Neuron (in vitro differentiated cells): ENCODE results near the gene HOXC4.

ENCODE experiments used
- H2AFZ ChIP-seq: one replicate; pipeline ENCODE4 v1.6.1; 2013; ENCODE audit warnings: low read depth, mild to moderate bottlenecking, inconsistent platforms, low read length, moderate library complexity
- H3K27me3 ChIP-seq: one replicate; pipeline ENCODE4 v1.6.1; 2013; ENCODE audit warnings: low read length; ENCODE audit not compliant: insufficient read depth
- H3K36me3 ChIP-seq: one replicate; pipeline ENCODE4 v1.6.1; 2013; ENCODE audit warnings: low read length; ENCODE audit not compliant: insufficient read depth
- H3K4me1 ChIP-seq: one replicate; pipeline ENCODE4 v1.6.1; 2013; ENCODE audit warnings: low read length; ENCODE audit not compliant: insufficient read depth
- H3K4me3 ChIP-seq: 2 replicates; pipeline ENCODE4 v1.5.1; 2013; ENCODE audit warnings: mild to moderate bottlenecking, low read length, moderate library complexity
- H3K9me3 ChIP-seq: one replicate; pipeline ENCODE4 v1.6.1; 2013; ENCODE audit warnings: low read length

The HOXC4 gene

DNA sequence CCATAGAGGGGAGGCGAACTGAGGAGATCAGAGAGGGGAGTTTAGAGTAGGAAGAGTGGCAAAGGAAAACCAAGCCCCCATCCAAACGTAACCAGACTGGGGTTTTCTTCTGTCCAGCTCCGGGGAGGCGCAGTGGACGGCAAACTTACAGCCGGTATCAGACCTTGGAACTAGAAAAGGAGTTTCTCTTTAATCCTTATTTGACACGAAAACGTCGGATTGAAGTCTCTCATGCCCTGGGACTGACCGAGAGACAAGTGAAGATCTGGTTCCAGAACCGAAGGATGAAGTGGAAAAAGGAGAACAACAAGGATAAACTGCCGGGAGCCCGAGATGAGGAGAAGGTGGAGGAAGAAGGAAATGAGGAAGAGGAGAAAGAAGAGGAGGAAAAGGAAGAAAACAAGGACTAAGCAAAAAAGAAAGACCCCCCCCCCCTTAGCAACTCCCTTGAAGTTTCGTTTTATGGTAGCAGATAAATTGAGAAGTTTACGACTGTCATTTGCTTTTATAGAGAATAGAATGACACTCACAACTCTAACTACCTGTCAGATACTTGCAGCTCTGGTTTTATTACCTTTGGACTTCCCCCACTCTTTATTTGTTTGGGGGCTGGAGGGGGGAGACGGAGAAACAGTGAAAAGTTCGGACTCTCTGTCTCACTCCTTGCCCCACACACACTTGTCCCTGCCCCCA is 42.5 kb upstream of the HOXC4 start:
- H2AFZ ChIP-seq = no peak overlapping the region
- H3K27me3 ChIP-seq = peaks cover 92% of the 10 kb centered on the region
- no peak overlapping the region for H3K4me3 ChIP-seq
- peaks cover 4% of the 10 kb centered on the region for H3K9me3 ChIP-seq
- peaks cover 3% of the 10 kb centered on the region for H3K4me1 ChIP-seq
- no peaks in the 10 kb centered on the region for H3K36me3 ChIP-seq

DNA sequence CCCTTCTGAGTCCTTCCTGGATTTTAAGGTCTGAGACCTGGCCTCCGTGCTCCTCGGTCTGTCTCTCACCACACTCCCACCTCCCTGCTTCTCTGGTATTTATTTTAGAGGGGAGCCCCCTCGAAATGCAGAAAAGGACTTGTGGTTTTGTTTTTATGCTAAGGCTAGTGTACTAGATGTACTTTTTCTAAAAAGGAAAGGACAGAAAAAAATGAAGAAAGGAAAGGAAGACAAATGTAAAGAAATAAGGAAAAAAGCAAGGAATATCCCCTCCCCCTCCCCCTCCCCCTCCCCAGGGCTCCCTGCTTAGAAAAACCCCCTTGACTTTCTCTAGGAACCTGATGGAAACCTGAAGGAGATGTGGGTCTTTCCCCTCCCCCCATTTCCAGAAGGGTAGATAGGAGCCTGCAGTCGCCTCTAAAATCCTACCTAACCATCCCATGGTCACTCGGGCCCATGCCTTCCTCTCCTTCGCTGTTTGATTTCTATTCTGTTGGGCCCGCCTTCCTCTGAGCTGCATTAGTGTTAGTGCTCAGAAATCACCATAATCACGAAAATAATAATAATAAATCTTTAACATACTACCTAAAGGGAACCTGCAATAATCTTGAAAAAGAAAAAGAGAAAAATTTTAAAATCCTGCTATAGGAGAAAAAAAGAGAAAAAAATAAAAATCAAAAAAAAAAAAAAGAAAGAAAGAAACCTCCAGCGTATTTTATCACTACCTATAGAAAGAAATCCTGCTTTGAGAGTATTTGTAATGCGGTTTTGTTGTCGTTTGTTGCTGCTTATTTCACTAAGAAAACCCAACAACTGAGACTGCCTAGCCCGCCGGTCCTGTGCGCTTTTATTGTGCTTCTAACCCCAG is 41.7 kb upstream of the HOXC4 start:
- H3K4me1 ChIP-seq = no peaks in the 10 kb centered on the region
- no peak overlapping the region for H3K4me3 ChIP-seq
- peaks cover 91% of the 10 kb centered on the region for H3K27me3 ChIP-seq
- no peak overlapping the region for H2AFZ ChIP-seq
- peaks cover 4% of the 10 kb centered on the region for H3K9me3 ChIP-seq
- no peaks in the 10 kb centered on the region for H3K36me3 ChIP-seq

DNA sequence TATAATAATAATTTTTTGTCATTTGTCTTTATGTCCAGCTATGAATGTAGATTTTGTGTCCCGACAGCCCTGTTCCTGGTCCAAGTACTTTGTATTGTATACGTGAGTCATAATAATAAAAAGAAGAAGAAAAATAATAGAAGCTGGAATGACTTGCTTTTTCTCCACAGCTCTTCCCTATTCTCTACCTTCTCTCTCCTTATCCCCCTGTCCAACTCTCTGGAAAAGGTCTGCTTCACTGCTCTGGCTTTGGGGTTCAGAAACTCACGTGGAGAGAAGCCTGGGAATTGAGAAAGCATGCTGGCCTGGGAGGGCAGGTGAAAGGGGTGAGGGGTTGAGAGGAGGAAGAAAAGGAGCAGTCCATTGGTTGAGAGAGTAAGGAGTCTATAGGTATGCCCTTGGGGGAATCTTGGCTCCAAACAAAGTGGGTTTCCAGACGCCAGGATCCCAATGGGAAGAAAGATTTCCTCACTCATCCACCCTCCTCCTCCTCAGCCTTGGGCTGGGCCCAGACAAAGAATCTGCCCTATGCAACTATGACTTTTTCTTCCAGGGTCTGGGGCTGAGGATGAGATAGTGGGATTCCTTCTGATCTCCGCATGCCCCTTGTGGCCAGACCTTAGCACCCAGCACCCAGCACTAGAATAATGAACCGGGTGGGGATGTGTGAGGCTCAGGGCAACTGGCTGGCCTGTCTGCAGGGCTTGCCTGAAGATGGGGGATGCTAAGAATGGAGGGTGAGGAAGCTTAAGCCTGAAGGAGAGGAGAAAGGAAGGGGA is 40.8 kb upstream of the HOXC4 start:
- peaks cover 89% of the 10 kb centered on the region for H3K27me3 ChIP-seq
- peaks cover 5% of the 10 kb centered on the region for H3K4me1 ChIP-seq
- H3K9me3 ChIP-seq = peaks cover 4% of the 10 kb centered on the region
- H3K36me3 ChIP-seq = no peaks in the 10 kb centered on the region
- H3K4me3 ChIP-seq = no peak overlapping the region
- H2AFZ ChIP-seq = no peak overlapping the region

DNA sequence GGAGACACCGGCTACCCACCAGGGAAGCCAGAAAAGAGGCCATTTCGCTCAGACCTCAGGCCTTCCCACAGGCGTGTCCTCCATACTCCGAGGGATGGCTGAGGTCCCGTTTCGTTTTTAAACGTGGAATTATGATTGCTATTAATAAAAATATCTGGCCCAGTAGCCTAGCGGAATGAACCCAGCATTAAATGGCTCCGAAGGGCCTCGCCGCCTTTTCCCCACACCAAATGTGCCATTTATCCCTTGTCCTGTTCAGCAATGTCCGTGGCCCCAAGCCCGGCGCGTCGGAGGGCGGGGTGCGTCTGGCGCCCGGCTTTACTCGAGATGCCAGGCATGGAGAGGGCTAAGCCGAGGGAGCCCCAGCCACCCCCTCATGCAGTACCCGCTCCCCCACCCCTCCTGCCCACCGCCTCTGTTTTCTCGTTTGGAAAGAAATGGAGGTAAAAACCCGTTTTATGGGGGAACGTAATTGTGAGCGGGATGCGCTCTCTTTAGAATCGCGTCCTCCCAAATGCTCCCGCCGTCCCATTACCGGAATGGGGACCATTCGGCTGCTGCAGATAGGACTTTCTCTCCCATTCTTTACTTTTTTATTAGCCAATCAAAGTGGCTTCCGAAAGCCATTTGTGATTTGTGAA is 39.1 kb upstream of the HOXC4 start:
- Histone ChIP-seq H3K9me3 (peaks cover 4% of the 10 kb centered on the region), H3K27me3 (peaks cover 92% of the 10 kb centered on the region), H3K4me1 (peaks cover 10% of the 10 kb centered on the region), H2AFZ (no peak overlapping the region), H3K36me3 (no peaks in the 10 kb centered on the region), H3K4me3 (no peak overlapping the region)

DNA sequence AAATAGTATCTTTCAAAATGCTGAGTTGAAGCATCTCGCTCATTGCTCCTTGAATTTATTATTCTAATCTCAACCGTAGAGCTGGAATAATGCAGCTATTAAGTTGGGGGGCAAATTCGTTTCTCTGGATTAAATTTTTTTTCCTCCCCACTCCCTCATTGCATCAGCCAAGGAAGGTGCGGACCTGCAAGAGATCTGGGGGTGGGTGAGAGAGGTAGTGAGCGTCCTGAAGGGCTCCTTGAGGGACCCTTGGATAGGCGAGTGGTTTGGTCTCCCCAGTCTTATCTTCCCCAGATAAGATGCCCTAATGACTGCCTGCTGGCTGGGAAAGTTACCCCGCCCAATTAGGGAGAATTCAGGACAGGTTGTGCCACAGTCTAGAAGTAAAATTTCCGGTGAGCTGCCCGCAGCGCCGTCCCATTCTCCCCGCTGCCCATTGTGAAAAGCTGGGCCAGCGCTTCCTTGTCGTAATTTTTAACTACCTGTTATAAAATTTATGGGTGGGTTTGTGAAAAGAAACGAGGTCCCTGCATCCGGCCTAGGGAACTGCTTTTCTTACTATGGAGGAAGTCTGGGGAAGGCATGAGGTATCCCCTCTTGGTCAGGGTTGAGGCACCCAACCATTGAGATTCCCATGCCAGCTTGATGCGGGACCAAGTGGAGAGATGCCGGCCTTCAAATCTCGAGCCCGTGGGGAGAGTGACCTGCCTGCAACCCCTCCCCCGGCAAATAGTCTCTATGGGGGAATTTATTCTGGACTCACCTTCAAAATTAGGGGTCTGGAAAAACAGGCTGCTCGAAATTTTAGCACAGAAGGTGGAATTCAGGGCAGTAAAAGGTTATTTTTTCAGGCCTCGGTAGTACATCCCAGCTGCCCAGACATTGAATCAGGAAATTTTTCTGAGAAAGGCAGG is 38.4 kb upstream of the HOXC4 start:
- no peak overlapping the region for H3K4me3 ChIP-seq

DNA sequence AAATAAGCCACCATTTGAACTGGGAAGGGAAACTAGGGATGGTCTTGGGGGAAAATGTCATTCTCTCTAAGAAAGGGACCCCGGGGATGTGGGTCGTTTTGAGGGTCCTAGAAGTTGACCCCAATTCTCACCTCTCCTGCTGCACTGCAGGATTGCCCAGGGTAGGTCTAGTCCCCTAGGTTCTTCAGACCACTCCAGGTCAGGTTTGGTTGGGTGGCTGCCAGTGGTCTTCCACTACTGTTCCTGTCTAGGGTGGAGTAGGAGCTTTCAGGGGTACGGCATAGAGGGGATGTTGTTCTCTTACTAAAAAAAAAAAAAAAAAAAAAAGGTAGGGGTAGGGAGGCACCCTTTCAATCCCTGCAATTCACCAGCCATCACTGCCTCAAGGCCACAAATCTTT is 37.6 kb upstream of the HOXC4 start:
- Histone ChIP-seq H3K4me3 (no peak overlapping the region), H3K9me3 (peaks cover 4% of the 10 kb centered on the region), H2AFZ (no peak overlapping the region), H3K4me1 (peaks cover 10% of the 10 kb centered on the region), H3K36me3 (no peaks in the 10 kb centered on the region), H3K27me3 (peaks cover 92% of the 10 kb centered on the region)

More for the DNA sequence above, 38.4 kb upstream of the HOXC4 start:
- peaks cover 4% of the 10 kb centered on the region for H3K9me3 ChIP-seq
- H2AFZ ChIP-seq = no peak overlapping the region
- H3K4me1 ChIP-seq = peaks cover 10% of the 10 kb centered on the region
- H3K27me3 ChIP-seq = peaks cover 92% of the 10 kb centered on the region
- no peaks in the 10 kb centered on the region for H3K36me3 ChIP-seq

DNA sequence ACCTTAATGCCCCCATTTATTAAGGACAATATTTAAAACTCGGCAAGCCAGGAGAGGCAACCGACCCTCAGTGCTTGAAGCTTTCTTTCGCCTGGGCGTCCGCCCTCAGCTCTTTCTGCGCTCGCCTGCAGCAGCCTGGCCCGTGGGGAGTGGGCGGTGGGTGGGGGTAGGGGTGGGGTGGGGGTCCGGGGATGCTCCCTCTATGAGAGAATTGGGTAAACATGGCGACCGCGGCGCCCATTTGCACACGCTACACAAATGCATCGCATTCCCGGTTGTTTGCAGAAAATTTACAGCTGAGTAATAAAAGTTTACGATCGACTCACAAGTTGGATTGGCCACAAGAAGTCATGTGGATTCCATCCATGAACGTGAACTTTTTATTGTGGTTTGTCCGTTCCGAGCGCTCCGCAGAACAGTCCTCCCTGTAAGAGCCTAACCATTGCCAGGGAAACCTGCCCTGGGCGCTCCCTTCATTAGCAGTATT is 37.1 kb upstream of the HOXC4 start:
- Histone ChIP-seq H3K4me3 (no peak overlapping the region), H2AFZ (no peak overlapping the region), H3K9me3 (peaks cover 4% of the 10 kb centered on the region), H3K4me1 (peaks cover 10% of the 10 kb centered on the region), H3K27me3 (peaks cover 92% of the 10 kb centered on the region), H3K36me3 (no peaks in the 10 kb centered on the region)

DNA sequence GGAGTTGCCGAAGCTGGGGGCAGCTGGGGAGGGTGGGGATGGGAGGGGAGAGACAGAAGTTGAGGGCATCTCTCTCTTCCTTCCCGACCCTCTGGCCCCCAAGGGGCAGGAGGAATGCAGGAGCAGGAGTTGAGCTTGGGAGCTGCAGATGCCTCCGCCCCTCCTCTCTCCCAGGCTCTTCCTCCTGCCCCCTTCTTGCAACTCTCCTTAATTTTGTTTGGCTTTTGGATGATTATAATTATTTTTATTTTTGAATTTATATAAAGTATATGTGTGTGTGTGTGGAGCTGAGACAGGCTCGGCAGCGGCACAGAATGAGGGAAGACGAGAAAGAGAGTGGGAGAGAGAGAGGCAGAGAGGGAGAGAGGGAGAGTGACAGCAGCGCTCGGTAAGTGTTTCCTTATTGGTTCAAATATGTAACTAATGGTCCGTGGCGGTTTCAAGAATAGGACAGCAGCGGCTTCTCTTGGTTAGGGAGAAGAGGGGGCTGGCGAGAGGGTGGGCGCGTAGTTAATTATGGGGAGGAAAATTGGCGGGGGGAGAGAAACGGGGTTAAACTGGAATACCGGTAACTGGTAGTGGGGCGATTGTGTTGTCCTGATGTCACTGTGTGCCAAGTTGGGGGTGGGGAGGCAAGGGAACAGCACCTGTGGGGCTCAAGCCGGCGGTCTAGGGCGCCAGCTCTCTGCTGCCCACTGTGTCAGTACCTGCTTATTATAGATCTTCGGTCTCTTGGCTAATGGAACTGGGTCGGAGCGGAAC is 36.4 kb upstream of the HOXC4 start:
- peak overlapping the region; percentile 15 for H2AFZ ChIP-seq
- H3K27me3 ChIP-seq = peaks cover 94% of the 10 kb centered on the region
- peak overlapping the region; percentile 48 for H3K4me3 ChIP-seq
- no peaks in the 10 kb centered on the region for H3K36me3 ChIP-seq
- H3K9me3 ChIP-seq = peaks cover 4% of the 10 kb centered on the region
- peaks cover 10% of the 10 kb centered on the region for H3K4me1 ChIP-seq

DNA sequence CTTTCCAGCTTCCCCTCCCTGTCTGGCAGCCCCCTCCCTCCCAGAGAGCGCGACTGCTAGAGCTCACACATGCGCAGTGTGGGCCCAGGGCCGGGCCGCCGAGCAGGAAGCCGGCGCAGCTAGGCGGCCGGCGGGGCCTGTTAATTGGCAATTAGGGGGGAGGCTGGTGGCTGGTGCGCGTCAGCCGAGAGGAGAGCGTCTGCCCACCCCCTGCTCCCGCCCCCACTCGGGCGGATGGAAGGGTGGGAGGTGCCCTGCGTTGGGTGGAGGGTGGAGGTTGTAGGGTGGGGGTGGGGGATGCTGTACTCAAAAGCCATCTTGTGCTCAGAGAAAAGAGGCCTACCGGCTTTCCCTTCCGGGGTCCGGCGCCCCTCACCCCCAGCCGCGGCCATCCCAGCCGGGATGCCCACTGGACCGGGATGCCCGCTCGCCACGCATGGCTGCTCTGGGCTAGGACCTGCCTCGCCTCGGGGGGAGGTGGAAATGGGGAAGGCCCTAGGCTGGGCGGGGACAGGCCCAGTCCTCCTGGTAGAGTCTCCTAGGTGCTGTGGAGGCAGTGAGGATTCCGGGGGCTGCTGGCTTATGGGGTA is 35.7 kb upstream of the HOXC4 start:
- Histone ChIP-seq H3K4me3 (peak overlapping the region; percentile 48), H3K36me3 (no peaks in the 10 kb centered on the region), H3K9me3 (peaks cover 4% of the 10 kb centered on the region), H3K27me3 (peaks cover 94% of the 10 kb centered on the region), H2AFZ (peak overlapping the region; percentile 15), H3K4me1 (peaks cover 10% of the 10 kb centered on the region)

DNA sequence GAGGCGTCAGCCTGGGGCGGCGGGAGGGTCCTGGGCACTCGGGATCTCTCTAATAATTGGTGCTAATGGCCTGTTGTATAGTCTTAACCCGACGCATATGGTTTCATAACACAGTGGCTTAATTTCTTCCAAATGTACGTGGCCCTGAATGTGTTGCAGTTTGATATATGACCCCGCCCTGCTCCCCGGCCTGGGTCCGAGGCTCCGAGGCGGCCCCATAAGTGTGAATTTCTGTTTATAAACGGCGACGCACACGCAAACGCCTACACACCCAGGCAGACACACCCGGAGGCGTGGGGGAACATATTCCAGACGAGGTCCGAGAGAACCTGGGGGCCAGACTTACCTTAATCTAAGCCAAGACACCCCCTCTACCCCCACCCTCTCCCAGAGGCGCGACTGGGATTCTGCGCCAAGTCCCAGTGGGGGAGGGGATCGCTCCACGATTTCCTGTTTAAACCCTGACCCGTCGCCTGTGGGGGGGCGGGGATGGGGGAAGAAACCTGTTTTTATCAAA is 35.1 kb upstream of the HOXC4 start:
- Histone ChIP-seq H3K36me3 (no peaks in the 10 kb centered on the region), H2AFZ (peak overlapping the region; percentile 15), H3K4me3 (peak overlapping the region; percentile 48), H3K4me1 (peaks cover 10% of the 10 kb centered on the region), H3K27me3 (peaks cover 94% of the 10 kb centered on the region), H3K9me3 (no peaks in the 10 kb centered on the region)
